ENCODE results near the gene OR4D6.

- no peak for TF ChIP-seq EZH2 (IDR thresholded peaks at IDR 0.05; ENCODE audit: insufficient read depth, poor library complexity, severe bottlenecking)
- TF ChIP-seq EZH2phosphoT487 (IDR thresholded peaks at IDR 0.05; ENCODE audit: insufficient read depth, low read depth): no peak
Measured at GRCh38 chr11:59436169-59436568, 20.6 kb upstream of the OR4D6 start, which contains the start of gene OR5A1.

All from GM23248 (cell line).